GM12878 (cell line): Measurements from ENCODE around the gene TBL1XR1. TPM values are rescaled to one million over a fixed set of nuclear protein-coding genes. Genes with fewer than 3 reads are reported as not detected.

ENCODE experiments used
- DPF2 ChIP-seq: fragments of 450-650 bp; IDR thresholded peaks from 2 replicates; pipeline ENCODE4 v1.6.1; 2017; ENCODE audit warnings: mild to moderate bottlenecking
- EP300 ChIP-seq, 2 experiments: fragments of 150-350 bp in 1 of 2; IDR thresholded peaks; 2 replicates each; pipeline ENCODE4 v1.6.1; 2011 to 2012; ENCODE audit warnings: low read depth in 2 of 2, low read length in 2 of 2, borderline replicate concordance in 1 of 2, improper control_type of control experiment in 1 of 2, inconsistent platforms in 1 of 2; ENCODE audit not compliant: control insufficient read depth in 1 of 2
- NFYB ChIP-seq: IDR thresholded peaks from 2 replicates; pipeline ENCODE4 v1.6.1; 2011; ENCODE audit warnings: low read depth, mild to moderate bottlenecking, low read length, improper control_type of control experiment, moderate library complexity; ENCODE audit not compliant: insufficient read depth
- SKIL ChIP-seq: fragments of 450-650 bp; IDR thresholded peaks from 2 replicates; pipeline ENCODE4 v1.6.1; 2017; ENCODE audit warnings: mild to moderate bottlenecking, low read depth, inconsistent platforms; ENCODE audit not compliant: poor library complexity, severe bottlenecking
- polyA plus RNA-seq, 11 experiments: library from polyadenylated mRNA; depleted of rRNA in 4 of 11; unstranded in 6 of 11; stranded (reverse) in 5 of 11; fragments of >200 nt; fragmentation: Nextera tagmentation in 4 of 11; fragmentation: Illumina TruSeq in 1 of 11; extraction: Ambion mirVana in 4 of 11; extraction: Trizol in 1 of 11; gene quantifications; 1 replicate in 1 of 11; 2 replicates in 10 of 11; pipeline versions ENCODE4 v1.2.1 to v1.2.3, GENCODE V29; 2011 to 2016; ENCODE audit warnings: inconsistent platforms in 2 of 11, missing spikeins in 2 of 11, low read depth in 1 of 11
- total RNA-seq, 4 experiments: library from RNA; depleted of rRNA in 3 of 4; stranded (reverse); fragments of >200 nt in 3 of 4; fragmentation: Illumina TruSeq in 1 of 4; extraction: Trizol in 1 of 4; gene quantifications; 2 replicates each; pipeline versions ENCODE4 v1.2.1 to v1.2.3, GENCODE V29; 2013 to 2021
- TF ChIP-seq, protein P1 (sequence below): fragments of 450-650 bp; IDR thresholded peaks from 2 replicates; pipeline ENCODE4 v1.6.1; 2017; ENCODE audit warnings: mild to moderate bottlenecking, moderate library complexity
- TF ChIP-seq, protein P2 (sequence below): fragments of 450-650 bp; IDR thresholded peaks from 2 replicates; pipeline ENCODE4 v1.6.1; 2018; ENCODE audit warnings: mild to moderate bottlenecking, low read depth, moderate library complexity; ENCODE audit not compliant: partially characterized antibody
- TF ChIP-seq, protein P3 (sequence below), 3 experiments: IDR thresholded peaks in 2 of 3; conservative IDR thresholded peaks in 1 of 3; 2 replicates each; pipeline ENCODE4 v1.5.1; 2011; ENCODE audit warnings: low read depth in 3 of 3, low read length in 3 of 3, mild to moderate bottlenecking in 3 of 3, control low read depth in 2 of 3, moderate library complexity in 2 of 3, inconsistent platforms in 1 of 3, mixed read lengths in 1 of 3; ENCODE audit not compliant: control insufficient read depth in 2 of 3, insufficient read depth in 1 of 3; ENCODE audit errors: extremely low read depth in 1 of 3

The TBL1XR1 gene
- total and polyA plus RNA-seq, 10 of the 15 experiments (the other 5 are each of a cell fraction or from before 2014, with no cell fraction given), result 13.0 to 115 (median 60.4) TPM

DNA sequence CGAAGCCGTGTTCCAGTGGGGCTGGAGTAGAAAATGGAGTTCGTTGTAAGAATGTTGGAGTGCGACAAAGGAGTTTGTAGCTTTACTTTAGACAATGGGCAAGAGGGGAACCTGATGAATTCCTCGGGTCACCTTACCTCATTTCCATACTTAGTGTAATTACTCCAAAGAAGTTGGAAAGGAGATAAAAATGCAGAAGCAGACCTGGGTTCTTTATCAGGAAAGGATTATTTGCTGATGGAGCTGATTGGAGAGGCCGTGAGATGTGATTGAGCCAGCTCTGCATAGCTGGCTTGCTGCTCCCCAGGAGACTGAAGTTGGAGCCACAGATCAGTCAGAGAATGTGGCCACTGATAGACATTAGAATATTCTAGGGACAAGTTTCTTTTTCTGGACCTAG is 33.4 kb upstream of the TBL1XR1 start (continued):
- TF ChIP-seq, protein P1, sequence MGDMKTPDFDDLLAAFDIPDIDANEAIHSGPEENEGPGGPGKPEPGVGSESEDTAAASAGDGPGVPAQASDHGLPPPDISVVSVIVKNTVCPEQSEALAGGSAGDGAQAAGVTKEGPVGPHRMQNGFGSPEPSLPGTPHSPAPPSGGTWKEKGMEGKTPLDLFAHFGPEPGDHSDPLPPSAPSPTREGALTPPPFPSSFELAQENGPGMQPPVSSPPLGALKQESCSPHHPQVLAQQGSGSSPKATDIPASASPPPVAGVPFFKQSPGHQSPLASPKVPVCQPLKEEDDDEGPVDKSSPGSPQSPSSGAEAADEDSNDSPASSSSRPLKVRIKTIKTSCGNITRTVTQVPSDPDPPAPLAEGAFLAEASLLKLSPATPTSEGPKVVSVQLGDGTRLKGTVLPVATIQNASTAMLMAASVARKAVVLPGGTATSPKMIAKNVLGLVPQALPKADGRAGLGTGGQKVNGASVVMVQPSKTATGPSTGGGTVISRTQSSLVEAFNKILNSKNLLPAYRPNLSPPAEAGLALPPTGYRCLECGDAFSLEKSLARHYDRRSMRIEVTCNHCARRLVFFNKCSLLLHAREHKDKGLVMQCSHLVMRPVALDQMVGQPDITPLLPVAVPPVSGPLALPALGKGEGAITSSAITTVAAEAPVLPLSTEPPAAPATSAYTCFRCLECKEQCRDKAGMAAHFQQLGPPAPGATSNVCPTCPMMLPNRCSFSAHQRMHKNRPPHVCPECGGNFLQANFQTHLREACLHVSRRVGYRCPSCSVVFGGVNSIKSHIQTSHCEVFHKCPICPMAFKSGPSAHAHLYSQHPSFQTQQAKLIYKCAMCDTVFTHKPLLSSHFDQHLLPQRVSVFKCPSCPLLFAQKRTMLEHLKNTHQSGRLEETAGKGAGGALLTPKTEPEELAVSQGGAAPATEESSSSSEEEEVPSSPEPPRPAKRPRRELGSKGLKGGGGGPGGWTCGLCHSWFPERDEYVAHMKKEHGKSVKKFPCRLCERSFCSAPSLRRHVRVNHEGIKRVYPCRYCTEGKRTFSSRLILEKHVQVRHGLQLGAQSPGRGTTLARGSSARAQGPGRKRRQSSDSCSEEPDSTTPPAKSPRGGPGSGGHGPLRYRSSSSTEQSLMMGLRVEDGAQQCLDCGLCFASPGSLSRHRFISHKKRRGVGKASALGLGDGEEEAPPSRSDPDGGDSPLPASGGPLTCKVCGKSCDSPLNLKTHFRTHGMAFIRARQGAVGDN, result no peak
- no peak for TF ChIP-seq NFYB
- TF ChIP-seq, protein P2, sequence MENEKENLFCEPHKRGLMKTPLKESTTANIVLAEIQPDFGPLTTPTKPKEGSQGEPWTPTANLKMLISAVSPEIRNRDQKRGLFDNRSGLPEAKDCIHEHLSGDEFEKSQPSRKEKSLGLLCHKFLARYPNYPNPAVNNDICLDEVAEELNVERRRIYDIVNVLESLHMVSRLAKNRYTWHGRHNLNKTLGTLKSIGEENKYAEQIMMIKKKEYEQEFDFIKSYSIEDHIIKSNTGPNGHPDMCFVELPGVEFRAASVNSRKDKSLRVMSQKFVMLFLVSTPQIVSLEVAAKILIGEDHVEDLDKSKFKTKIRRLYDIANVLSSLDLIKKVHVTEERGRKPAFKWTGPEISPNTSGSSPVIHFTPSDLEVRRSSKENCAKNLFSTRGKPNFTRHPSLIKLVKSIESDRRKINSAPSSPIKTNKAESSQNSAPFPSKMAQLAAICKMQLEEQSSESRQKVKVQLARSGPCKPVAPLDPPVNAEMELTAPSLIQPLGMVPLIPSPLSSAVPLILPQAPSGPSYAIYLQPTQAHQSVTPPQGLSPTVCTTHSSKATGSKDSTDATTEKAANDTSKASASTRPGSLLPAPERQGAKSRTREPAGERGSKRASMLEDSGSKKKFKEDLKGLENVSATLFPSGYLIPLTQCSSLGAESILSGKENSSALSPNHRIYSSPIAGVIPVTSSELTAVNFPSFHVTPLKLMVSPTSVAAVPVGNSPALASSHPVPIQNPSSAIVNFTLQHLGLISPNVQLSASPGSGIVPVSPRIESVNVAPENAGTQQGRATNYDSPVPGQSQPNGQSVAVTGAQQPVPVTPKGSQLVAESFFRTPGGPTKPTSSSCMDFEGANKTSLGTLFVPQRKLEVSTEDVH, result no peak
- TF ChIP-seq SKIL, result no peak
- TF ChIP-seq DPF2, result no peak
- TF ChIP-seq, protein P3, sequence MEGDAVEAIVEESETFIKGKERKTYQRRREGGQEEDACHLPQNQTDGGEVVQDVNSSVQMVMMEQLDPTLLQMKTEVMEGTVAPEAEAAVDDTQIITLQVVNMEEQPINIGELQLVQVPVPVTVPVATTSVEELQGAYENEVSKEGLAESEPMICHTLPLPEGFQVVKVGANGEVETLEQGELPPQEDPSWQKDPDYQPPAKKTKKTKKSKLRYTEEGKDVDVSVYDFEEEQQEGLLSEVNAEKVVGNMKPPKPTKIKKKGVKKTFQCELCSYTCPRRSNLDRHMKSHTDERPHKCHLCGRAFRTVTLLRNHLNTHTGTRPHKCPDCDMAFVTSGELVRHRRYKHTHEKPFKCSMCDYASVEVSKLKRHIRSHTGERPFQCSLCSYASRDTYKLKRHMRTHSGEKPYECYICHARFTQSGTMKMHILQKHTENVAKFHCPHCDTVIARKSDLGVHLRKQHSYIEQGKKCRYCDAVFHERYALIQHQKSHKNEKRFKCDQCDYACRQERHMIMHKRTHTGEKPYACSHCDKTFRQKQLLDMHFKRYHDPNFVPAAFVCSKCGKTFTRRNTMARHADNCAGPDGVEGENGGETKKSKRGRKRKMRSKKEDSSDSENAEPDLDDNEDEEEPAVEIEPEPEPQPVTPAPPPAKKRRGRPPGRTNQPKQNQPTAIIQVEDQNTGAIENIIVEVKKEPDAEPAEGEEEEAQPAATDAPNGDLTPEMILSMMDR (IDR thresholded peaks at IDR 0.05 in 2 of 3, conservative IDR thresholded peaks at IDR 0.05 in 1 of 3; ENCODE audit: control insufficient read depth in 2 of 3, extremely low read depth in 1 of 3, insufficient read depth in 1 of 3, low read depth in 3 of 3, low read length in 3 of 3), result no peak
- no peak for TF ChIP-seq EP300 (IDR thresholded peaks at IDR 0.05; ENCODE audit: borderline replicate concordance in 1 of 2, control insufficient read depth in 1 of 2, low read depth in 2 of 2, low read length in 2 of 2)
- TF ChIP-seq, all 136 proteins: peak for 0
